Fibroblast of lung (primary cell): ENCODE results near the gene AGA.

Source experiments
- EZH2 ChIP-seq: IDR thresholded peaks from 2 replicates; pipeline ENCODE4 v1.5.1; 2012; ENCODE audit warnings: low read length, control low read depth, mild to moderate bottlenecking; ENCODE audit errors: missing control alignments
- TF ChIP-seq, protein P1 (sequence below), 2 donors: IDR thresholded peaks in 1 of 2; conservative IDR thresholded peaks in 1 of 2; 1 replicate in 1 of 2; 2 replicates in 1 of 2; pipeline ENCODE4 v1.5.1; 2011 to 2012; ENCODE audit warnings: low read length in 2 of 2, control low read depth in 1 of 2, inconsistent platforms in 1 of 2, low read depth in 1 of 2, mild to moderate bottlenecking in 1 of 2

DNA sequence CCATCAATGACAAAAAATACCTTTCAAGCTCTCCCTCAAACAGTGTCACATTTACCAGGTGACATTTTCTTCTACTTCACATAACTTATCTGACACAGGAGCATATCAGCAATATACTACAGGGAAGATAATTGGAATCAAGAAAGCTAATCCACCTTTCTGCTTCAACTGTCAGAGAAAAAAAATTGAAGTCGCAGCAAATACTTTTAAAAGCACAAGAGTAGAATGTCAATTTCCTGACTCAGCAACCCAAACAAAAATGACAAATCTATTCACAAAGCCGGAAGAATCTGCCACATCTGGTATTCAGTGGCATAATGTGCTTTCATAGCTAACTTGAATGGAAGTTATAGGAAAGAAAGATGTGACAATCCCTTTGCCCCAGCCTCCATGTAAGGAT, 36.7 kb downstream of the AGA start:
- TF ChIP-seq, protein P1, sequence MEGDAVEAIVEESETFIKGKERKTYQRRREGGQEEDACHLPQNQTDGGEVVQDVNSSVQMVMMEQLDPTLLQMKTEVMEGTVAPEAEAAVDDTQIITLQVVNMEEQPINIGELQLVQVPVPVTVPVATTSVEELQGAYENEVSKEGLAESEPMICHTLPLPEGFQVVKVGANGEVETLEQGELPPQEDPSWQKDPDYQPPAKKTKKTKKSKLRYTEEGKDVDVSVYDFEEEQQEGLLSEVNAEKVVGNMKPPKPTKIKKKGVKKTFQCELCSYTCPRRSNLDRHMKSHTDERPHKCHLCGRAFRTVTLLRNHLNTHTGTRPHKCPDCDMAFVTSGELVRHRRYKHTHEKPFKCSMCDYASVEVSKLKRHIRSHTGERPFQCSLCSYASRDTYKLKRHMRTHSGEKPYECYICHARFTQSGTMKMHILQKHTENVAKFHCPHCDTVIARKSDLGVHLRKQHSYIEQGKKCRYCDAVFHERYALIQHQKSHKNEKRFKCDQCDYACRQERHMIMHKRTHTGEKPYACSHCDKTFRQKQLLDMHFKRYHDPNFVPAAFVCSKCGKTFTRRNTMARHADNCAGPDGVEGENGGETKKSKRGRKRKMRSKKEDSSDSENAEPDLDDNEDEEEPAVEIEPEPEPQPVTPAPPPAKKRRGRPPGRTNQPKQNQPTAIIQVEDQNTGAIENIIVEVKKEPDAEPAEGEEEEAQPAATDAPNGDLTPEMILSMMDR (conservative IDR thresholded peaks at IDR 0.05 in 1 of 2, IDR thresholded peaks at IDR 0.05 in 1 of 2; ENCODE audit: low read depth in 1 of 2, low read length in 2 of 2), result no peak
- TF ChIP-seq EZH2, result no peak
